NCI-H2196 treated with DMSO at 0.1 percent for 48 hours (cell line): ENCODE data around the gene MYT1.
"Not testable (repeated sequence)": the region's sequence is repeated elsewhere in the genome, so short reads cannot be mapped to it uniquely, and the experiment has no call there.

Experiments
- DNase-seq: peaks from one replicate; lab custom pipeline; 2025; ENCODE audit not compliant: unreplicated experiment; lab: John Stamatoyannopoulos, UW

MYT1 gene

GRCh38 chr20:64166721-64167615 lies 2.7 kb downstream of the MYT1 start:
- no peak for DNase-seq

- DNase-seq, result no peak
Measured at GRCh38 chr20:64167676-64168075, 3.4 kb downstream of the MYT1 start.

DNA sequence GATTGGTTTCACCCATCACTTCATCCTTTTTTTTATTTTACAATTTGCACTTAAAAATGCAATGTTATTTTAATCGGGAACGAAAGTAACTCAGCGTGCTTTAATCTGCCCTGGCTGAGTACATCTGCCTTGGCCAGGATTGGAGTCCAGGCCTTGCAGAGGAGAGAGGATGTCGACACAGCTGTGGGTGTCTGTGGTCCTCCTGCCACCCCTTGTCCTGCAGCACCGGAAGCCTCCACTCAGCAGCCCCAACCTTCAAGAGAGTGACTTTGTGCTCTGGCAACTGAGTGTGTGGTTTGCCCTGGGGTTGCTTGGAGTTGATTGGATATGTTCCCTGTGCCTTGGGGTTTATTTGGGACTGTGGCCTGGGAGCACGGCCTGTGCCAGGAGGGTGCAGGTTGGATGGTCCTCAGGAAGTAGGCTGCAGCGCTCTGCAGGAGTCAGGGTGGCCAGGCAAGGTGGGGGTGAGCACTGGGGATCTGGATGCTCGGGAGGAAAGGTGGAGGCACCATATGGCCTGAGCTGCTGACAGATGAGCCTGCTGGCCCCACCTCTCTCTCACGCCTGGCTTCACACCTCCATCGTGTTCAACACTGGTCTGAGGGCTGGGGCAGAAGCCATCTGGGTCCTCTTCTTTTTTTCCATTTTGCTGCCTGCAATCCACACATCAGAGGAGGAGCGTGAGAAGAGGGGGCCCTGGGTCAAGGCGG lies 4.3 kb downstream of the MYT1 start:
- no peak for DNase-seq

- DNase-seq, result no peak
Measured at GRCh38 chr20:64169091-64169560, 4.9 kb downstream of the MYT1 start.

GRCh38 chr20:64171211-64171610 lies 7.0 kb downstream of the MYT1 start:
- no peak for DNase-seq

- no peak for DNase-seq
Measured at GRCh38 chr20:64173116-64173515, 8.9 kb downstream of the MYT1 start.

- DNase-seq, result no peak
Measured at GRCh38 chr20:64176551-64176950, 12.3 kb downstream of the MYT1 start.

- DNase-seq, result no peak
Measured at GRCh38 chr20:64176971-64177370, 12.7 kb downstream of the MYT1 start.

DNA sequence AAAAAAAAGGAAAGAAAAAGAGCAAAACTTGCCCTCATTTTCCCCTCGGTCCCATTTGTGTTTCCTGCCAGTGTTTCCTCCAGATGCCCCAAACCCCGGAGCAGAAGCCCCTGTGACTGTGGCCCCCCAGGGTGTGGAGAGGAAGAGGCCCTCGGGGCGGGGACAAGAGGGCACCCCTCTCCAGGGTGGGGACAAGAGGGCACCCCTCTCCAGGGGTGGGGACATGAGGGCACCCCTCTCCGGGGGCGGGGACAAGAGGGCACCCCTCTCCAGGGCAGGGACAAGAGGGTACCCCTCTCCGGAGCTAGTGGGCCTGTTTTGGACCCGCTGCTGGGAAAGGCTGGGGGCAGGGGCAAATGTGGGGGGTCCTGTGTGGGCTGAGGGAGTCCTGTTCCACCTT lies 13.1 kb downstream of the MYT1 start:
- no peak for DNase-seq

- DNase-seq, result no peak
Measured at GRCh38 chr20:64177787-64178186, 13.5 kb downstream of the MYT1 start.

DNA sequence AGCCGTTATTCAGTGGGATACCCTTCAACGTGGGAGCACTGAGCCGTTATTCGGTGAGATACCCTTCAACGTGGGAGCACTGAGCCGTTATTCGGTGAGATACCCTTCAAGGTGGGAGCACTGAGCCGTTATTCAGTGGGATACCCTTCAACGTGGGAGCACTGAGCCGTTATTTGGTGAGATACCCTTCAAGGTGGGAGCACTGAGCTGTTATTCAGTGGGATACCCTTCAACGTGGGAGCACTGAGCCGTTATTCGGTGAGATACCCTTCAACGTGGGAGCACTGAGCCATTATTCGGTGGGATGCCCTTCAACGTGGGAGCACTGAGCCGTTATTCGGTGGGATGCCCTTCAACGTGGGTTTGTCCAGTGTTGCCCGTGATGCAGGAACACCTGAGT lies 14.7 kb downstream of the MYT1 start:
- DNase-seq, result not testable (repeated sequence)

GRCh38 chr20:64179805-64180204 lies 15.6 kb downstream of the MYT1 start:
- no peak for DNase-seq

DNA sequence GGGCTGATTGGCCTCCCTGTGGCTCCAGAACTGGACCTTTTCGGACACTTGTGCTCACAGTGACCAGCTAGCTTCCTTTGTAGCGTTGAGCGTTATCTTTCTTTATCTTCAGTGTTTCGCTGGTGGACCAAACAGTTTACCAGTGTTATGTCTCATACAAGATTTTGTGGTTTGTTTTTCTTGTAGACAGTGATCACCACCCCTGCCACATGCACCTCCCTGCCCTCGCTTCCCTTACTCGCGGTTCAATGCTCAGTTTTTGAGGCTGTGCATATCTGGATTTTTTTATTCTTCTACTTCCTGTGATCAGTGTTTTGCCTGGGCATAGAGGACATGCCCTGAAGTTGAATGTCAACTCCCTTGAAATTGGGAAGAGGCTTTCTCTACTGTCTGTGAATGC lies 16.4 kb downstream of the MYT1 start:
- DNase-seq, result no peak

GRCh38 chr20:64181391-64181790 lies 17.1 kb downstream of the MYT1 start:
- DNase-seq, result no peak

DNA sequence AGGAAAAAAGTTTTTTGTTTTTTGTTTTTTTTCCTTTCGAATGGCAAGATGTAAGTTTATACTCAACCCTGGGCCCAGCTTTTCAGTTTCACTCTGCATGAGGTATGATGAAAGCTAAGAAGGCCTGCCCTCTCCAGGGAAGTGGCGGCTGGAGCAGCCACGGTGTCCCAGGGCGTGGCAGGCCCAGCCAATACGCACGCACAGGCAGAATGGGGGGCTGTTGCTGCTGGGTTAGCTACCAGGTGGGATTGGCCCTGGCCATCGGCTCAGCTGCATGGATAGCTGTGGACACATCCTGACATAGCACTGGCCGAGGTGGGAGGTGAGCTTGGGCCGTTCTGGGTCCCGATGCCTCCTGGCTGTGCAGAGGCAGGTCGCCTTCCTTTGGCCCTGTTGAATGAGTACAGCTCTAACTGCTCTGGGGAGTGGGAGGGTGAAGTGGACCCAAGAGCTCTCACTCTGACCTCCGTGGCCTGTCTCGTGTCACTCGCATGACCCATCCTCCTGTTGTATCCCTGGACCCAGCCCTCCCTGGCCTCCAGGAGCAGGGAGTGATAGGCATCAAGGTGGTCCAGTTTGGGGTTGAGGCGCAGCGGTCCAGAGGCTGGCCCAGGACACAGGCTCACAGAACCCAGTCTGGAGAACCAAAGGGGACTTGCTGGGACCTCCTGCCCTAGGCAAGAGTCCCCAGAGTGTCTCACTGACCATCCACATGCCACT lies 18.1 kb downstream of the MYT1 start:
- DNase-seq, result no peak

GRCh38 chr20:64183313-64183712 lies 19.1 kb downstream of the MYT1 start:
- no peak for DNase-seq

- no peak for DNase-seq
Measured at GRCh38 chr20:64184795-64185194, 20.5 kb downstream of the MYT1 start.

GRCh38 chr20:64185276-64185900 lies 21.1 kb downstream of the MYT1 start:
- DNase-seq, result no peak

- DNase-seq, result no peak
Measured at GRCh38 chr20:64186071-64186598, 21.9 kb downstream of the MYT1 start.

GRCh38 chr20:64187213-64187612 lies 23.0 kb downstream of the MYT1 start:
- DNase-seq, result not testable (repeated sequence)

- DNase-seq, result no peak
Measured at GRCh38 chr20:64188091-64188490, 23.8 kb downstream of the MYT1 start.
